ENCODE measurements around the gene GSDMA. TPM values are rescaled to one million over a fixed set of nuclear protein-coding genes. Genes with fewer than 3 reads are reported as not detected.
A peak's percentile ranks its signal among the peaks of the same experiment; 100 is the strongest.

GSDMA gene, protein sequence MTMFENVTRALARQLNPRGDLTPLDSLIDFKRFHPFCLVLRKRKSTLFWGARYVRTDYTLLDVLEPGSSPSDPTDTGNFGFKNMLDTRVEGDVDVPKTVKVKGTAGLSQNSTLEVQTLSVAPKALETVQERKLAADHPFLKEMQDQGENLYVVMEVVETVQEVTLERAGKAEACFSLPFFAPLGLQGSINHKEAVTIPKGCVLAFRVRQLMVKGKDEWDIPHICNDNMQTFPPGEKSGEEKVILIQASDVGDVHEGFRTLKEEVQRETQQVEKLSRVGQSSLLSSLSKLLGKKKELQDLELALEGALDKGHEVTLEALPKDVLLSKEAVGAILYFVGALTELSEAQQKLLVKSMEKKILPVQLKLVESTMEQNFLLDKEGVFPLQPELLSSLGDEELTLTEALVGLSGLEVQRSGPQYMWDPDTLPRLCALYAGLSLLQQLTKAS
- polyA plus RNA-seq, result under 1 TPM in 3 of 4 donors, not detected in 1; 0.04 to 0.63 (median 0.54) TPM
- long read RNA-seq, donor 1, result 0 reads
- long read RNA-seq, donor 2, result 0 reads
- long read RNA-seq, donor 3, result 0 reads
- long read RNA-seq, donor 4, result 0 reads
- long read RNA-seq, donor 5, result 0 reads
- long read RNA-seq, donor 6, result 0 reads
- long read RNA-seq, donor 7, result 0 reads
- long read RNA-seq, donor 8, result 0 reads
- long read RNA-seq, donor 9, result 0 reads
- long read RNA-seq, donor 10, result 0 reads

DNA sequence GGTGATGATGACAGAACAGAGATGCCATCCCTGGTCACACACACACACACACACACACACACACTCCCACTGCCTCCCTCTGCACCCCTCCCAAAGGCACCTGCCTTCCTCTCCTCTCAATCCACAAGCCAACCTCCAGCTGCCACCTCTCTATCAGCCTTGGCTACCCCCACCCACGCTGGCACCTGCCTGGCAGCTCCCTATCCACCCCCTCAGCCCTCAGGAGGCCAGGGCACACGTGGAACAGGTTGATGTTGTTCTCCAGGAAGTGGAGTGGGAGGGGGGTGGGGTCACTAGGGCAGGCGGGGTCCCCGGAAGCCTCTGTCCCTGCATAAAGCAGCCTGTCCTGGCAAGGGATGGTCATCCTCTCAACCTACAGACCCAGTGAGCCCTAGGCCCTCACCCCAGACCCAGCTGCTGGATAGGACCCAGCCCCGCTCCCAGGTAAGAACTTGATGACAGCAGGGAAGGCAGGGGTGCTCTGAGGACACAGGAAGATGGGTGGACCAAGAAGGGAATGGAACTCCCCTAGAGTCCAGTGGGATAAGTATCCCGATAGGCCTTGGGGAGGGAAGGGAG is at the start of gene GSDMA:
TSS of gene GSDMA (plus strand) at position 363 of the 579 bp plus-strand sequence. CDS start 2,684 bp downstream, outside the sequence.
- DNase-seq (no peak), FAIRE-seq (no peak)
- Histone ChIP-seq H3K4me1 (ENCODE audit: control insufficient read depth in 3 of 3, insufficient read depth in 2 of 3, low read depth in 1 of 3, low read length in 2 of 3) (peaks cover 0 to 6% (median 3%) of the 10 kb centered on the region in 3 donors), H3K36me3 (ENCODE audit: control insufficient read depth in 3 of 3, insufficient read depth in 2 of 3, low read depth in 1 of 3, low read length in 3 of 3) (no peaks in the 10 kb centered on the region), H3K9me3 (ENCODE audit: control insufficient read depth in 2 of 2, insufficient read depth in 1 of 2, low read depth in 1 of 2, low read length in 1 of 2) (no peaks in the 10 kb centered on the region), H3K27me3 (ENCODE audit: control insufficient read depth in 3 of 3, insufficient read depth in 3 of 3, low read length in 3 of 3) (peaks cover 0 to 3% (median 0%) of the 10 kb centered on the region in 3 donors), H3K4me3 (ENCODE audit: low read depth in 1 of 3, low read length in 3 of 3) (no peak within 1 kb of the TSS), H3K27ac (ENCODE audit: low read depth in 1 of 3, low read length in 2 of 3) (peak within 1 kb of the TSS in 1 of 3 donors; percentile 1)
- 47 to 56% (median 52%) methylated on average over 6 of the region's 6 CpGs for WGBS, 3 donors

DNA sequence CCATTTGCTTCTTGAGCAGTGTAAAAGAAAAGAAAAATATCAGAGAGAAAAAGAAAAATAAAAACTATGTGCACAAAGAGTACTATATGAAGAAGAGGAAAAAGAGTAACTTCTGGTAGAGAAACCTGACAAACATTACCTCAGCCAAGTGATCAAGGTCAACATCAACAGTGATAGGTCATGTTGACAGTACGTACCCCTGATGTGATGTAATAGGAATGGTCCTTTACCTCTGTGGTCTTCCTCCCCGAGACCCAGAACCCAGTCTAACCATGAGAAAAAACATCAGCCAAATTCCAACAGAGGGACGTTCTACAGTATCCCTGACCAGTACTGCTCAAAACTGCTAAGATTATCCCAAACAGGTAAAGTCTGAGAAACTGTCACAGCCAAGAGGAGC is 48.8 kb upstream of the GSDMA start:
- FAIRE-seq (no peak), DNase-seq (no peak)
- peaks cover 6 to 55% (median 15%) of the 10 kb centered on the region in 3 donors for H3K36me3 ChIP-seq (ENCODE audit: control insufficient read depth in 3 of 3, insufficient read depth in 2 of 3, low read depth in 1 of 3, low read length in 3 of 3)
- H3K9me3 ChIP-seq (ENCODE audit: control insufficient read depth in 2 of 2, insufficient read depth in 1 of 2, low read depth in 1 of 2, low read length in 1 of 2), result peaks cover 0 to 29% of the 10 kb centered on the region in 2 donors
- no peaks in the 10 kb centered on the region for H3K27me3 ChIP-seq (ENCODE audit: control insufficient read depth in 3 of 3, insufficient read depth in 3 of 3, low read length in 3 of 3)
- no peak overlapping the region for H3K27ac ChIP-seq (ENCODE audit: low read depth in 1 of 3, low read length in 2 of 3)
- peaks cover 0 to 18% (median 2%) of the 10 kb centered on the region in 3 donors for H3K4me1 ChIP-seq (ENCODE audit: control insufficient read depth in 3 of 3, insufficient read depth in 2 of 3, low read depth in 1 of 3, low read length in 2 of 3)
- 88 to 93% (median 90%) methylated on average over 3 of the region's 3 CpGs for WGBS, 3 donors
- H3K4me3 ChIP-seq (ENCODE audit: low read depth in 1 of 3, low read length in 3 of 3), result no peak overlapping the region

DNA sequence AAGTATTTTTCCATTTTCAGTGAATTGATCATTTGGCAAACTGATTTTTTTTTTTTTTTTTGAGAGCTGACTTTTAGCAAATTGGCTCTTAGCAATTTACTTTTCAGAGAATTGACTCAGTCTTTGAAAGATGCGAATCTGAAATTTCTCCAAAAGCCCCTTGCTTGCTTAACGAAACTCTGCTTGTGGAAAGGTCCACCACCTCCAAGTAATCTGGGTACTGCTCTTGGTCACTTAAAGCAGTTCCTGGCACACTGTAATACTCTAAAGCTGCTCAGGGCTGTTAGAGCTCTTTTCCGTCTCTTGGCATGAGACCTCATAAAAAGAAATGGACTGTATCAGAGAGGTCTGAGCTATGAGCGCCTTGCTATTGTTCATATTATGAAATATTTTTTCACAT is 47.2 kb upstream of the GSDMA start:
- 74 to 90% (median 77%) methylated on average over 4 of the region's 4 CpGs for WGBS, 3 donors
- H3K4me3 ChIP-seq (ENCODE audit: low read depth in 1 of 3, low read length in 3 of 3), result peak overlapping the region in 1 of 3 donors; percentile 5
- H3K4me1 ChIP-seq (ENCODE audit: control insufficient read depth in 3 of 3, insufficient read depth in 2 of 3, low read depth in 1 of 3, low read length in 2 of 3), result peaks cover 0 to 30% (median 4%) of the 10 kb centered on the region in 3 donors
- peak overlapping the region in 2 of 3 donors; percentile 30 to 58 for H3K27ac ChIP-seq (ENCODE audit: low read depth in 1 of 3, low read length in 2 of 3)
- no peaks in the 10 kb centered on the region for H3K27me3 ChIP-seq (ENCODE audit: control insufficient read depth in 3 of 3, insufficient read depth in 3 of 3, low read length in 3 of 3)
- DNase-seq (no peak), FAIRE-seq (no peak)
- peaks cover 0 to 32% of the 10 kb centered on the region in 2 donors for H3K9me3 ChIP-seq (ENCODE audit: control insufficient read depth in 2 of 2, insufficient read depth in 1 of 2, low read depth in 1 of 2, low read length in 1 of 2)
- peaks cover 3 to 50% (median 15%) of the 10 kb centered on the region in 3 donors for H3K36me3 ChIP-seq (ENCODE audit: control insufficient read depth in 3 of 3, insufficient read depth in 2 of 3, low read depth in 1 of 3, low read length in 3 of 3)

DNA sequence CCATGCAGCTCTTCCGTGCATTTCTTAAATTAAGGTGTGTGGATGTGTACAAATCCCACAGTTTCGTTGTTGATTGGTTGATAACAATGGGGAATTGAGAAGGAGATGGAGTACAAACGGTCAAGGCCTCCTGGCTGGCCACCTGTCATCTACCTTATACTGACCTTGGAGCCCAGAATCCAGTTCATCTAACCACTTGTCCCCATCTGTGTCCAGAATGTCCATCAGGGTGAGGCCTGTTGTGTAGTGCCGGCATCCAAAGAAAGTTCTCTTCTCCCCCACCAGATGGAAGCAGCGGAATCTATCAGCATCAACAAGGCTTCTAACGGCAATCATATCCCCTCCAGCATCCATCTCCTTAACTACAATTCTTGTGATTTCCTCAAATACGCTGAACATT is 45.9 kb upstream of the GSDMA start:
- Histone ChIP-seq H3K9me3 (ENCODE audit: control insufficient read depth in 2 of 2, insufficient read depth in 1 of 2, low read depth in 1 of 2, low read length in 1 of 2) (peaks cover 0 to 32% of the 10 kb centered on the region in 2 donors), H3K4me3 (ENCODE audit: low read depth in 1 of 3, low read length in 3 of 3) (peak overlapping the region in 1 of 3 donors; percentile 16), H3K27me3 (ENCODE audit: control insufficient read depth in 3 of 3, insufficient read depth in 3 of 3, low read length in 3 of 3) (no peaks in the 10 kb centered on the region), H3K27ac (ENCODE audit: low read depth in 1 of 3, low read length in 2 of 3) (peak overlapping the region; percentile 77 to 96 (median 90)), H3K4me1 (ENCODE audit: control insufficient read depth in 3 of 3, insufficient read depth in 2 of 3, low read depth in 1 of 3, low read length in 2 of 3) (peaks cover 0 to 44% (median 7%) of the 10 kb centered on the region in 3 donors), H3K36me3 (ENCODE audit: control insufficient read depth in 3 of 3, insufficient read depth in 2 of 3, low read depth in 1 of 3, low read length in 3 of 3) (peaks cover 4 to 51% (median 14%) of the 10 kb centered on the region in 3 donors)
- 54 to 66% (median 56%) methylated on average over 7 of the region's 7 CpGs for WGBS, 3 donors
- no peak for FAIRE-seq
- DNase-seq, result no peak

DNA sequence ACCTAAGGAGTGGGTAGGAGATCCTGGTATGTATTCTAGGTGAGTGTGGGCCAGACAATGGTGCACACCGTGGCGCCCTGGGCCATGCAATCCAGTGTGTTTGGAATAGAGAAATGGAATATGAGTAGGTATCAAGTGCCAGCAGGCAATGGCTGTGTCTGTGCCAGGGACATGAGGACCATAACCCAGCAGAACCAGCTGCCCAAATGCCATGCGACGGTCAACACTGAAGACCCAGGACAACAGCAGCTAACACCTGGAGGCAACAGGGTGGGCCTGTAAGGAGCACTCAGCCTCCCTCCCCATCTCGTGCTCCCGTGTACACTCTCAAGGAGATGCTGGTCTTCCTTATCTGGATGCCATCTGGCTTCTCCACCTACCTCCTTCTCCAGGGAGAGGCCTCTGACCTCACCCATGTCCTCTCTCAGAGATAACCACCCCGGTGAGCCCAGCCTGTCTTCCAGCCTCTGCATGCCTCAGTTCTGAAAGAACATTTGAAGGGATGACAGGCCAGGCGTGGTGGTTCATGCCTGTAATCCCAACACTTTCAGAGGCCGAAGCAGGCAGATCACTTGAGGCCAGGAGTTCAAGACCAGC is 43.6 kb upstream of the GSDMA start:
- Histone ChIP-seq H3K4me3 (ENCODE audit: low read depth in 1 of 3, low read length in 3 of 3) (no peak overlapping the region), H3K9me3 (ENCODE audit: control insufficient read depth in 2 of 2, insufficient read depth in 1 of 2, low read depth in 1 of 2, low read length in 1 of 2) (peaks cover 0 to 32% of the 10 kb centered on the region in 2 donors), H3K4me1 (ENCODE audit: control insufficient read depth in 3 of 3, insufficient read depth in 2 of 3, low read depth in 1 of 3, low read length in 2 of 3) (peaks cover 0 to 61% (median 7%) of the 10 kb centered on the region in 3 donors), H3K27ac (ENCODE audit: low read depth in 1 of 3, low read length in 2 of 3) (peak overlapping the region; percentile 64 to 96 (median 81)), H3K27me3 (ENCODE audit: control insufficient read depth in 3 of 3, insufficient read depth in 3 of 3, low read length in 3 of 3) (no peaks in the 10 kb centered on the region), H3K36me3 (ENCODE audit: control insufficient read depth in 3 of 3, insufficient read depth in 2 of 3, low read depth in 1 of 3, low read length in 3 of 3) (peaks cover 7 to 61% (median 18%) of the 10 kb centered on the region in 3 donors)
- DNase-seq (peak; percentile 22 to 50), FAIRE-seq (no peak)
- 81 to 95% (median 92%) methylated on average over 9 of the region's 9 CpGs for WGBS, 3 donors

DNA sequence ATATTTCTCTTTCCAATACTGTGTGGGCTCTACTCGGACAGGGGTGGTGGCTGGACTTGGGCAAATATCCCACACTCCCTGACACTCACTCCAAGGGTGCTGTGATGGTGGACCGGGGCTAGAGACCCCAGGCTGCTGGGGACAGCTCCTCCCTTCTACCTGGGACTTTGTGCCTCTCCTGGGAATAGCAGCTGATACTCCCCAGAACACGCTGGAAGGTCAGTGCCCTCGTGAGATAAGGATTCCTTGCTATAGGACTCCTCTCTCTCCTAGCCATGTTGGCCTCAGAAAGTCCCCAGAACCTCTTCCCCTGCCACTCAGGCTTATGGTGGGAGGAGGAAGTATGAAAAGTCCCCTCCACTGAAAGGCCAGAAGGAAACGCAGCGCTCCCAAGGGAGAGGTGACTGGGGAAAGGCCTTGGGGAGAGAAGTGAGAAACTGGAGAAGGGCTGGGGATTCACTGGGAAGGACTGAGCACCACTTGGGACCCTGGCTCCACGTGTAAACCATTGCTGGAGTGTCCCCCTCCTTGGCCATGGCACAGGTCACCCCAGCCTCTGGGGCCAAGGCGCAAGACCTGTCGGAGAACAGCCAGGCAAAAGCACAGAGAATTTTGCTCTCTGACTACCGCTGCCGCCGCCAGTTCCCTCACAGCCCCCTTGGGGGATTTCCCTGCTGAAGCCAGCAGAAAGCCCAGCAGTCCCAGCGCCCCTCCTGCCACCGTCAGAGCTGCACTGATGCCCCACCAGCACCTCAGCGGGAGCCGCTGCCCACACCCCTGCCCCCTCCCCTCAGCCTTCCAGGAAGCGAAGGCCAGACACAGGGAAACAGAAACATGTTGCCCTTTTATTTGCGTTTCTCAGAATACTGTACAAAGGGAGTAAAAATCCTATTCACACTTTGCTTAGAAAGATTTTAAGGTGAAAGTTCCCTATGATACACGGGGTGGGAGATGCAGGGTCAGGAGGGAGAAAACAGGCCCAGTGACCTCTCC is 42.3 kb upstream of the GSDMA start:
- Histone ChIP-seq H3K27ac (ENCODE audit: low read depth in 1 of 3, low read length in 2 of 3) (peak overlapping the region; percentile 24 to 92 (median 74)), H3K4me1 (ENCODE audit: control insufficient read depth in 3 of 3, insufficient read depth in 2 of 3, low read depth in 1 of 3, low read length in 2 of 3) (peaks cover 0 to 74% (median 14%) of the 10 kb centered on the region in 3 donors), H3K36me3 (ENCODE audit: control insufficient read depth in 3 of 3, insufficient read depth in 2 of 3, low read depth in 1 of 3, low read length in 3 of 3) (peaks cover 7 to 69% (median 18%) of the 10 kb centered on the region in 3 donors), H3K4me3 (ENCODE audit: low read depth in 1 of 3, low read length in 3 of 3) (no peak overlapping the region), H3K27me3 (ENCODE audit: control insufficient read depth in 3 of 3, insufficient read depth in 3 of 3, low read length in 3 of 3) (no peaks in the 10 kb centered on the region), H3K9me3 (ENCODE audit: control insufficient read depth in 2 of 2, insufficient read depth in 1 of 2, low read depth in 1 of 2, low read length in 1 of 2) (peaks cover 0 to 31% of the 10 kb centered on the region in 2 donors)
- peak; percentile 62 to 83 for DNase-seq
- WGBS, 3 donors, result 53 to 62% (median 53%) methylated on average over 18 to 19 of the region's 19 CpGs
- FAIRE-seq, result no peak

DNA sequence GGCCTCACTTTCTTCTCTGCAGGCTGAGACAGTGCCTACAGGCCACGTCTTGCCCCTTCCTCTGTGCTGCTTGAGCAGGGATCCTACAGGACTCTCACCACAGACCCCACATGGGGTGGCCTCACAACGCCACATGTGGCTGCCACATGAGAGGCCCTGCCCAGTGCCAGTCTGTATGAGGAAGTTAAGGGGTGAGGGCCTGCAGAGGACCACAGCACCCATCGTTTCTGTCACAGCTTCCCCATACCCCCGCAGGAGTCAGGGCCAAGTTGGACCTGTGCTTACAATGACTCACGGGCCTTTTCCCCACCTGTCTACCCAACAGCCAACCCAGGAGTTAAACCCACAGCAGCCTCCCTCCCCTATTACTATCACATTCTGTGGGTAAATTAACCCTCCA is 41.5 kb upstream of the GSDMA start:
- Histone ChIP-seq H3K27ac (ENCODE audit: low read depth in 1 of 3, low read length in 2 of 3) (peak overlapping the region; percentile 22 to 92 (median 74)), H3K9me3 (ENCODE audit: control insufficient read depth in 2 of 2, insufficient read depth in 1 of 2, low read depth in 1 of 2, low read length in 1 of 2) (peaks cover 0 to 23% of the 10 kb centered on the region in 2 donors), H3K4me3 (ENCODE audit: low read depth in 1 of 3, low read length in 3 of 3) (no peak overlapping the region), H3K36me3 (ENCODE audit: control insufficient read depth in 3 of 3, insufficient read depth in 2 of 3, low read depth in 1 of 3, low read length in 3 of 3) (peaks cover 7 to 72% (median 18%) of the 10 kb centered on the region in 3 donors), H3K4me1 (ENCODE audit: control insufficient read depth in 3 of 3, insufficient read depth in 2 of 3, low read depth in 1 of 3, low read length in 2 of 3) (peaks cover 3 to 82% (median 14%) of the 10 kb centered on the region in 3 donors), H3K27me3 (ENCODE audit: control insufficient read depth in 3 of 3, insufficient read depth in 3 of 3, low read length in 3 of 3) (no peaks in the 10 kb centered on the region)
- FAIRE-seq (no peak), DNase-seq (peak in 1 of 2 donors; percentile 17)
- 54 to 73% (median 61%) methylated on average over 5 of the region's 5 CpGs for WGBS, 3 donors

All from small intestine (tissue), 16 donors.